Panc1 (cell line): Measurements from ENCODE around the gene ZDHHC11. TPM values are rescaled to one million over a fixed set of nuclear protein-coding genes. Genes with fewer than 3 reads are reported as not detected.
"Not testable (repeated sequence)": the region's sequence is repeated elsewhere in the genome, so short reads cannot be mapped to it uniquely, and the experiment has no call there.

ENCODE experiments used
- ATAC-seq: fragments of 200-7000 bp; cut with Tn5 transposase; 2 replicates; pipeline ENCODE4 v1.9.1; 2020; ENCODE audit warnings: mild to moderate bottlenecking, moderate library complexity
- BruUV-seq: library from RNA; stranded (reverse); fragments of 400-500 nt; replicated peaks from 2 replicates; lab custom pipeline; 2021; lab: Mats Ljungman, UMichigan
- CTCF ChIA-PET: fragments of 300-600 bp; sonication (Branson Sonifier 250); formaldehyde crosslinking; loops from one replicate; lab custom pipeline; 2022; ENCODE audit warnings: antibody characterized with exemption; lab: Charles Lee
- POLR2A ChIA-PET: fragments of 300-600 bp; sonication (Branson Sonifier 250); formaldehyde crosslinking; loops from one replicate; lab custom pipeline; 2022; ENCODE audit warnings: antibody characterized with exemption; lab: Charles Lee
- DNase-seq: peaks from one replicate; pipeline ENCODE4 v3.0.0-alpha.2; 2010; ENCODE audit warnings: low read depth, low spot score
- H3K27ac ChIP-seq: 2 replicates; pipeline ENCODE4 v1.5.1; 2011; ENCODE audit warnings: mild to moderate bottlenecking, low read length, inconsistent platforms
- H3K27me3 ChIP-seq: fragments of 200-500 bp; sonication (Bioruptor generic); 2 replicates; pipeline ENCODE4 v1.6.0; 2014; ENCODE audit warnings: low read length, inconsistent platforms; ENCODE audit not compliant: control insufficient read depth, insufficient read depth
- H3K36me3 ChIP-seq: fragments of 200-500 bp; sonication (Bioruptor generic); 2 replicates; pipeline ENCODE4 v1.5.1; 2014; ENCODE audit warnings: inconsistent platforms, mild to moderate bottlenecking, low read length, moderate library complexity; ENCODE audit not compliant: control insufficient read depth, insufficient read depth
- H3K4me1 ChIP-seq: 2 replicates; pipeline ENCODE4 v1.5.1; 2011; ENCODE audit warnings: inconsistent platforms, mild to moderate bottlenecking, low read length, moderate library complexity; ENCODE audit not compliant: control insufficient read depth, insufficient read depth
- H3K4me3 ChIP-seq, 2 experiments: 2 replicates each; pipeline ENCODE4 v1.5.1; 2011 to 2012; ENCODE audit warnings: low read depth in 2 of 2, low read length in 2 of 2, mild to moderate bottlenecking in 2 of 2, inconsistent platforms in 1 of 2, moderate library complexity in 1 of 2
- H3K9me3 ChIP-seq: fragments of 200-500 bp; sonication (Bioruptor generic); 2 replicates; pipeline ENCODE4 v1.5.1; 2014; ENCODE audit warnings: low read depth, mild to moderate bottlenecking, inconsistent platforms, low read length, moderate library complexity; ENCODE audit not compliant: control insufficient read depth, insufficient read depth
- CTCF ChIP-seq: fragments of 450-650 bp; IDR thresholded peaks from 2 replicates; pipeline ENCODE4 v1.5.1; 2017; ENCODE audit warnings: mild to moderate bottlenecking
- POLR2AphosphoS5 ChIP-seq: IDR thresholded peaks from 2 replicates; pipeline ENCODE4 v1.6.1; 2012; ENCODE audit warnings: mild to moderate bottlenecking, low read depth, low read length, moderate library complexity
- REST ChIP-seq, 2 experiments: IDR thresholded peaks; 2 replicates each; pipeline ENCODE4 v1.6.1; 2011 to 2012; ENCODE audit warnings: low read depth in 2 of 2, control low read depth in 1 of 2, low read length in 1 of 2, mild to moderate bottlenecking in 1 of 2, moderate library complexity in 1 of 2; ENCODE audit not compliant: insufficient read depth in 1 of 2
- SIN3A ChIP-seq: IDR thresholded peaks from 2 replicates; pipeline ENCODE4 v1.6.1; 2012; ENCODE audit warnings: low read depth, mild to moderate bottlenecking, low read length, moderate library complexity, borderline replicate concordance; ENCODE audit not compliant: insufficient read depth
- TCF7L2 ChIP-seq: IDR thresholded peaks from 2 replicates; pipeline ENCODE4 v1.6.1; 2011; ENCODE audit warnings: mild to moderate bottlenecking, low read depth, low read length, inconsistent platforms
- in situ Hi-C: cut with HindIII; loops from 2 replicates; pipeline ENCODE4 v1.10.0; 2016; ENCODE audit warnings: low sequenced_read_pairs, low pct_unique_long_range_greater_than_20kb
- intact Hi-C: fragments of 100-400 bp; cut with micrococcal nuclease; formaldehyde crosslinking; loops from one replicate; pipeline ENCODE4 v1.10.0; 2022; ENCODE audit not compliant: unreplicated experiment
- total RNA-seq: library from RNA; stranded (reverse); gene quantifications from one replicate; pipeline ENCODE4 v1.2.1, GENCODE V29; 2021; ENCODE audit not compliant: unreplicated experiment

The ZDHHC11 gene
- total RNA-seq, 1 experiment from 2014 or later: 3.0 TPM

- no peak for TF ChIP-seq CTCF
- no peak for TF ChIP-seq SIN3A
- TF ChIP-seq TCF7L2: no peak
- no peak for TF ChIP-seq REST (IDR thresholded peaks at IDR 0.05; ENCODE audit: insufficient read depth in 1 of 2, low read depth in 2 of 2, low read length in 1 of 2)
- no peak for TF ChIP-seq POLR2AphosphoS5
- Histone ChIP-seq H3K4me1 (no peaks in the 10 kb centered on the region), H3K36me3 (no peaks in the 10 kb centered on the region), H3K27me3 (peaks cover 3% of the 10 kb centered on the region; the same call in 1 of the 2 replicates), H3K9me3 (no peaks in the 10 kb centered on the region), H3K27ac (no peak overlapping the region), H3K4me3 (no peak overlapping the region)
- DNase-seq: no peak
- CTCF ChIA-PET: no interaction called here
- POLR2A ChIA-PET: no interaction called here
- ATAC-seq: no peak
- BruUV-seq: no TSS peak
- in situ Hi-C loops (no loop called here), intact Hi-C loops (no loop called here)
These were observed 1.0 kb downstream of the ZDHHC11 start for GRCh38 chr5:849651-850301.

GRCh38 chr5:848671-849111, 2.1 kb downstream of the ZDHHC11 start:
- in situ Hi-C loops: no loop called here
- BruUV-seq: no TSS peak
- intact Hi-C loops: no loop called here
- Histone ChIP-seq H3K27ac (no peak overlapping the region), H3K4me3 (no peak overlapping the region), H3K27me3 (peaks cover 3% of the 10 kb centered on the region; the same call in 1 of the 2 replicates), H3K36me3 (no peaks in the 10 kb centered on the region), H3K9me3 (no peaks in the 10 kb centered on the region), H3K4me1 (no peaks in the 10 kb centered on the region)
- POLR2A ChIA-PET: no interaction called here
- DNase-seq (no peak), ATAC-seq (no peak)
- TF ChIP-seq SIN3A: no peak
- no peak for TF ChIP-seq REST (IDR thresholded peaks at IDR 0.05; ENCODE audit: insufficient read depth in 1 of 2, low read depth in 2 of 2, low read length in 1 of 2)
- TF ChIP-seq CTCF: no peak
- no peak for TF ChIP-seq POLR2AphosphoS5
- no peak for TF ChIP-seq TCF7L2
- CTCF ChIA-PET: no interaction called here

GRCh38 chr5:847736-848135, 3.0 kb downstream of the ZDHHC11 start:
- H3K4me3 ChIP-seq, CTCF ChIA-PET, in situ Hi-C loops, H3K36me3 ChIP-seq, POLR2A ChIA-PET, H3K27ac ChIP-seq, intact Hi-C loops, H3K9me3 ChIP-seq, BruUV-seq, DNase-seq, H3K27me3 ChIP-seq, ATAC-seq, H3K4me1 ChIP-seq: not testable (repeated sequence)
